GM23338 (cell line): Measurements from ENCODE around the gene BAIAP2.
"Not testable (repeated sequence)": the region's sequence is repeated elsewhere in the genome, so short reads cannot be mapped to it uniquely, and the experiment has no call there.

Experiments
- CREB1 ChIP-seq: fragments of 250-450 bp; sonication (Bioruptor Pico); IDR thresholded peaks from 2 replicates; pipeline ENCODE4 v1.5.0; 2020; ENCODE audit warnings: low read depth, mild to moderate bottlenecking, moderate library complexity
- EZH2 ChIP-seq: fragments of 200-600 bp; sonication (generic); IDR thresholded peaks from one replicate; pipeline ENCODE4 v1.8.0; 2017; ENCODE audit warnings: antibody characterized with exemption, mild to moderate bottlenecking, low read depth; ENCODE audit not compliant: unreplicated experiment
- EZH2phosphoT487 ChIP-seq: fragments of 200-600 bp; sonication (generic); IDR thresholded peaks from one replicate; pipeline ENCODE4 v1.8.1; 2018; ENCODE audit warnings: antibody characterized with exemption; ENCODE audit not compliant: unreplicated experiment
- JUNB ChIP-seq: IDR thresholded peaks from one replicate; pipeline ENCODE4 v1.6.1; 2016; ENCODE audit warnings: antibody characterized with exemption; ENCODE audit not compliant: unreplicated experiment
- POLR2AphosphoS5 ChIP-seq: IDR thresholded peaks from 2 replicates; pipeline ENCODE4 v1.6.1; 2016; ENCODE audit warnings: antibody characterized with exemption, low read depth
- STAT1 ChIP-seq: IDR thresholded peaks from one replicate; pipeline ENCODE4 v1.6.1; 2016; ENCODE audit warnings: antibody characterized with exemption; ENCODE audit not compliant: unreplicated experiment
- ZNF331 ChIP-seq: fragments of 250-450 bp; sonication (Bioruptor Pico); IDR thresholded peaks from 2 replicates; pipeline ENCODE4 v1.5.0; 2020; ENCODE audit warnings: low read depth, mild to moderate bottlenecking, moderate library complexity
- TF ChIP-seq, protein P1 (sequence below), 2 experiments: fragments of 200-600 bp in 1 of 2; sonication (generic) in 1 of 2; conservative IDR thresholded peaks; 2 replicates each; pipeline versions ENCODE4 v1.5.1 to v1.6.1; 2016 to 2017; ENCODE audit warnings: antibody characterized with exemption in 2 of 2, low read depth in 2 of 2, mild to moderate bottlenecking in 2 of 2, moderate library complexity in 1 of 2
- TF ChIP-seq, protein P2 (sequence below): IDR thresholded peaks from one replicate; pipeline ENCODE4 v1.6.1; 2018; ENCODE audit warnings: antibody characterized with exemption; ENCODE audit not compliant: unreplicated experiment

DNA sequence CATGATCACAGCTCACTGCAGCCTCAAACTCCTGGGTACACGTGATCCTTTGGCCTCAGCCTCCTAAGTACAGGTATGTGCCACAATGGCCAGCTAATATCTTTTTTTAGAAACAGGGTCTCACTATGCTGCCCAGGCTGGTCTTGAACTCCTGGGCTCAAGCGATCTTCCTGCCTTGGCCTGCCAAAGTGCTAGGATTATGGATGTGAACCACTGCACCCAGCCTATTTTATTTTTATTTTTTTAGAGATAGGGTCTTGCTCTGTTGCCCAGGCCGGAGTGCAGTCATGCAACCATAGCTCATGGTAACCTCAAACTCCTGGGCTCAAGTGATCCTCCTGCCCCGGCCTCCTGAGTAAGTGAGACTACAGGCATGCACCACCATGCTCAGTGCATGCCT is 17.6 kb upstream of the BAIAP2 start:
- TF ChIP-seq EZH2phosphoT487; EZH2; CREB1 (CRISPR knock-in tag); ZNF331 (CRISPR knock-in tag); JUNB; STAT1; POLR2AphosphoS5: not testable (repeated sequence)
- TF ChIP-seq, protein P1, sequence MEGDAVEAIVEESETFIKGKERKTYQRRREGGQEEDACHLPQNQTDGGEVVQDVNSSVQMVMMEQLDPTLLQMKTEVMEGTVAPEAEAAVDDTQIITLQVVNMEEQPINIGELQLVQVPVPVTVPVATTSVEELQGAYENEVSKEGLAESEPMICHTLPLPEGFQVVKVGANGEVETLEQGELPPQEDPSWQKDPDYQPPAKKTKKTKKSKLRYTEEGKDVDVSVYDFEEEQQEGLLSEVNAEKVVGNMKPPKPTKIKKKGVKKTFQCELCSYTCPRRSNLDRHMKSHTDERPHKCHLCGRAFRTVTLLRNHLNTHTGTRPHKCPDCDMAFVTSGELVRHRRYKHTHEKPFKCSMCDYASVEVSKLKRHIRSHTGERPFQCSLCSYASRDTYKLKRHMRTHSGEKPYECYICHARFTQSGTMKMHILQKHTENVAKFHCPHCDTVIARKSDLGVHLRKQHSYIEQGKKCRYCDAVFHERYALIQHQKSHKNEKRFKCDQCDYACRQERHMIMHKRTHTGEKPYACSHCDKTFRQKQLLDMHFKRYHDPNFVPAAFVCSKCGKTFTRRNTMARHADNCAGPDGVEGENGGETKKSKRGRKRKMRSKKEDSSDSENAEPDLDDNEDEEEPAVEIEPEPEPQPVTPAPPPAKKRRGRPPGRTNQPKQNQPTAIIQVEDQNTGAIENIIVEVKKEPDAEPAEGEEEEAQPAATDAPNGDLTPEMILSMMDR (conservative IDR thresholded peaks at IDR 0.05; ENCODE audit: low read depth in 2 of 2): not testable (repeated sequence)
- TF ChIP-seq, protein P2, sequence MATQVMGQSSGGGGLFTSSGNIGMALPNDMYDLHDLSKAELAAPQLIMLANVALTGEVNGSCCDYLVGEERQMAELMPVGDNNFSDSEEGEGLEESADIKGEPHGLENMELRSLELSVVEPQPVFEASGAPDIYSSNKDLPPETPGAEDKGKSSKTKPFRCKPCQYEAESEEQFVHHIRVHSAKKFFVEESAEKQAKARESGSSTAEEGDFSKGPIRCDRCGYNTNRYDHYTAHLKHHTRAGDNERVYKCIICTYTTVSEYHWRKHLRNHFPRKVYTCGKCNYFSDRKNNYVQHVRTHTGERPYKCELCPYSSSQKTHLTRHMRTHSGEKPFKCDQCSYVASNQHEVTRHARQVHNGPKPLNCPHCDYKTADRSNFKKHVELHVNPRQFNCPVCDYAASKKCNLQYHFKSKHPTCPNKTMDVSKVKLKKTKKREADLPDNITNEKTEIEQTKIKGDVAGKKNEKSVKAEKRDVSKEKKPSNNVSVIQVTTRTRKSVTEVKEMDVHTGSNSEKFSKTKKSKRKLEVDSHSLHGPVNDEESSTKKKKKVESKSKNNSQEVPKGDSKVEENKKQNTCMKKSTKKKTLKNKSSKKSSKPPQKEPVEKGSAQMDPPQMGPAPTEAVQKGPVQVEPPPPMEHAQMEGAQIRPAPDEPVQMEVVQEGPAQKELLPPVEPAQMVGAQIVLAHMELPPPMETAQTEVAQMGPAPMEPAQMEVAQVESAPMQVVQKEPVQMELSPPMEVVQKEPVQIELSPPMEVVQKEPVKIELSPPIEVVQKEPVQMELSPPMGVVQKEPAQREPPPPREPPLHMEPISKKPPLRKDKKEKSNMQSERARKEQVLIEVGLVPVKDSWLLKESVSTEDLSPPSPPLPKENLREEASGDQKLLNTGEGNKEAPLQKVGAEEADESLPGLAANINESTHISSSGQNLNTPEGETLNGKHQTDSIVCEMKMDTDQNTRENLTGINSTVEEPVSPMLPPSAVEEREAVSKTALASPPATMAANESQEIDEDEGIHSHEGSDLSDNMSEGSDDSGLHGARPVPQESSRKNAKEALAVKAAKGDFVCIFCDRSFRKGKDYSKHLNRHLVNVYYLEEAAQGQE: not testable (repeated sequence)
